OCI-LY3 (cell line): ENCODE data around the gene G0S2.
A peak's percentile ranks its signal among the peaks of the same experiment; 100 is the strongest.

Experiments
- H2AFZ ChIP-seq: fragments of 200-600, 300-600 bp; shearing (Covaris generic); 2 replicates; pipeline ENCODE4 v1.6.0; 2014; ENCODE audit warnings: antibody characterized with exemption, low read depth, low read length
- H3K27ac ChIP-seq: fragments of 200-600, 300-600 bp; sonication (generic); 2 replicates; pipeline ENCODE4 v1.5.1; 2014; ENCODE audit warnings: mild to moderate bottlenecking, low read length, moderate library complexity, mixed read lengths
- H3K27me3 ChIP-seq: fragments of 200-600, 300-600 bp; sonication (generic); 2 replicates; pipeline ENCODE4 v1.6.1; 2014; ENCODE audit warnings: low read depth, low read length, mixed read lengths
- H3K36me3 ChIP-seq: fragments of 200-600, 300-600 bp; sonication (generic); replicated peaks from 2 replicates; pipeline ENCODE3; 2014; ENCODE audit warnings: low read depth, low read length, mixed read lengths
- H3K4me1 ChIP-seq: fragments of 300-600, 200-600 bp; sonication (generic); 2 replicates; pipeline ENCODE4 v1.6.1; 2014; ENCODE audit warnings: low read length, mixed read lengths
- H3K4me2 ChIP-seq: fragments of 200-600, 300-600 bp; sonication (generic); 2 replicates; pipeline ENCODE4 v1.6.1; 2014; ENCODE audit warnings: low read length, mixed read lengths
- H3K4me3 ChIP-seq: fragments of 300-600, 200-600 bp; sonication (generic); 2 replicates; pipeline ENCODE4 v1.5.1; 2014; ENCODE audit warnings: antibody characterized with exemption, mild to moderate bottlenecking, low read length, moderate library complexity
- H3K79me2 ChIP-seq: fragments of 300-600, 200-600 bp; shearing (Covaris generic); 2 replicates; pipeline ENCODE4 v1.6.1; 2014; ENCODE audit warnings: mild to moderate bottlenecking, low read length, mixed read lengths
- H3K9ac ChIP-seq: fragments of 300-600, 200-600 bp; shearing (Covaris generic); 2 replicates; pipeline ENCODE4 v1.6.0; 2014; ENCODE audit warnings: mild to moderate bottlenecking, low read length, moderate library complexity
- H3K9me3 ChIP-seq: fragments of 200-600, 300-600 bp; shearing (Covaris generic); 2 replicates; pipeline ENCODE4 v1.6.1; 2014; ENCODE audit warnings: low read length, mixed read lengths; ENCODE audit not compliant: insufficient read depth
- H4K20me1 ChIP-seq: fragments of 200-600, 300-600 bp; sonication (generic); 2 replicates; pipeline ENCODE4 v1.6.1; 2016; ENCODE audit warnings: low read length, mixed read lengths; ENCODE audit not compliant: insufficient read depth
- CTCF ChIP-seq: fragments of 200-600, 300-600 bp; sonication (generic); IDR thresholded peaks from 2 replicates; pipeline ENCODE4 v1.5.1; 2014; ENCODE audit warnings: antibody characterized with exemption, low read length, low read depth
- EZH2phosphoT487 ChIP-seq: fragments of 200-600 bp; shearing (Covaris generic); IDR thresholded peaks from 2 replicates; pipeline ENCODE4 v1.6.1; 2018; ENCODE audit warnings: antibody characterized with exemption, mixed run types, low read depth

G0S2 gene

GRCh38 chr1:209702832-209703231 lies 27.6 kb downstream of the G0S2 start:
- Histone ChIP-seq H3K4me2 (no peak overlapping the region), H3K79me2 (no peaks in the 10 kb centered on the region), H4K20me1 (no peaks in the 10 kb centered on the region)

GRCh38 chr1:209703834-209704504 lies 28.8 kb downstream of the G0S2 start:
- Histone ChIP-seq H3K79me2 (no peaks in the 10 kb centered on the region), H3K4me2 (peak overlapping the region; percentile 59), H3K4me1 (peaks cover 19% of the 10 kb centered on the region), H2AFZ (peak overlapping the region; percentile 24), H3K27me3 (no peaks in the 10 kb centered on the region), H4K20me1 (no peaks in the 10 kb centered on the region), H3K4me3 (peak overlapping the region; percentile 50), H3K9me3 (no peaks in the 10 kb centered on the region), H3K27ac (peak overlapping the region; percentile 3), H3K36me3 (no peaks in the 10 kb centered on the region), H3K9ac (peak overlapping the region; percentile 2; the same call in 1 of the 2 replicates)
- no peak for TF ChIP-seq CTCF
- TF ChIP-seq EZH2phosphoT487, result no peak

More at GRCh38 chr1:209702832-209703231, 27.6 kb downstream of the G0S2 start:
- no peak for TF ChIP-seq CTCF
- no peak for TF ChIP-seq EZH2phosphoT487
- Histone ChIP-seq H3K36me3 (no peaks in the 10 kb centered on the region), H3K9ac (no peak overlapping the region), H3K27ac (no peak overlapping the region), H3K4me3 (no peak overlapping the region), H3K4me1 (peaks cover 19% of the 10 kb centered on the region), H2AFZ (no peak overlapping the region), H3K27me3 (no peaks in the 10 kb centered on the region), H3K9me3 (no peaks in the 10 kb centered on the region)

DNA sequence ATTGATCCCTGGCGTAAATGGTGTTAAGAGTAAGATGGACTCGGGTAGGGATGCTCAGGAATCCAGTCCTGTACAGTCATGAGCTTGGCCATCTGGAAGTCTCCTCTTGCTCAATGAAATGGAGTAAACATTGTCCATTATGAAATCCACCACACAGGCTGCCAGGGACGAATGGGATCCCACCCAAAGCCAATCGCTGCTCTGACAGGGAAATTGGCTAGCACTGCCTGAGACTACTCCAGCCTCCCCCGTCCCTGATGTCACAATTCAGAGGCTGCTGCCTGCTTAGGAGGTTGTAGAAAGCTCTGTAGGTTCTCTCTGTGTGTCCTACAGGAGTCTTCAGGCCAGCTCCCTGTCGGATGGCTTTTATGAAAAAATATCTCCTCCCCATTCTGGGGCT lies 29.4 kb downstream of the G0S2 start, which contains the start of gene HSD11B1:
TSS of gene HSD11B1 (plus strand) at position 263 of the 400 bp plus-strand sequence. CDS start at position 360, 97 bp downstream.
- H3K27ac ChIP-seq, result peak within 1 kb of the TSS; percentile 3
- peaks cover 22% of the 10 kb centered on the region for H3K4me1 ChIP-seq
- H4K20me1 ChIP-seq, result no peaks in the 10 kb centered on the region
- no peaks in the 10 kb centered on the region for H3K27me3 ChIP-seq
- H3K4me3 ChIP-seq, result peak within 1 kb of the TSS; percentile 50
- no peaks in the 10 kb centered on the region for H3K9me3 ChIP-seq
- H3K4me2 ChIP-seq, result peak within 1 kb of the TSS; percentile 59
- no peak for TF ChIP-seq EZH2phosphoT487
- no peak for TF ChIP-seq CTCF
- H2AFZ ChIP-seq, result peak within 1 kb of the TSS; percentile 24
- peak within 1 kb of the TSS; percentile 2; the same call in 1 of the 2 replicates for H3K9ac ChIP-seq
- H3K79me2 ChIP-seq, result no peaks in the 10 kb centered on the region
- H3K36me3 ChIP-seq, result no peaks in the 10 kb centered on the region

- H3K9ac ChIP-seq, result no peak overlapping the region
- H3K36me3 ChIP-seq, result no peaks in the 10 kb centered on the region
- no peak overlapping the region for H3K27ac ChIP-seq
- no peak for TF ChIP-seq EZH2phosphoT487
- no peak for TF ChIP-seq CTCF
- no peaks in the 10 kb centered on the region for H4K20me1 ChIP-seq
- no peak overlapping the region for H3K4me3 ChIP-seq
- no peaks in the 10 kb centered on the region for H3K27me3 ChIP-seq
- H2AFZ ChIP-seq, result no peak overlapping the region
- no peaks in the 10 kb centered on the region for H3K9me3 ChIP-seq
- peaks cover 27% of the 10 kb centered on the region for H3K4me1 ChIP-seq
- H3K4me2 ChIP-seq, result no peak overlapping the region
- H3K79me2 ChIP-seq, result no peaks in the 10 kb centered on the region
Observed at GRCh38 chr1:209705033-209705598, 29.9 kb downstream of the G0S2 start.
